ENCODE measurements around the gene HINFP.

DNA sequence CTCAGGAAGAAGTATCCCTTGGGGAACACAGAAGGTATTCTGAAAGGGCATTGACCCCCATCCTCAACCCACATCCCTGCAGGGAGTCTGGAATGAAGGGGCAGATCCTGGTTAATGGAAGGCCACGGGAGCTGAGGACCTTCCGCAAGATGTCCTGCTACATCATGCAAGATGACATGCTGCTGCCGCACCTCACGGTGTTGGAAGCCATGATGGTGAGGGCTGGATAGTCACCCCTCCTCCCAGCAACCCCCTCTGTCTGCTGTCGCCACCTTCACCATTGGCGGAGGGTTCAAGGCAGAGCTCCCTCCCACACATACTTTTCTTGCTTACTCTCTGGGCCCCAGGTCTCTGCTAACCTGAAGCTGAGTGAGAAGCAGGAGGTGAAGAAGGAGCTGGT is 32.8 kb downstream of the HINFP start:
- TF ChIP-seq, protein P1, sequence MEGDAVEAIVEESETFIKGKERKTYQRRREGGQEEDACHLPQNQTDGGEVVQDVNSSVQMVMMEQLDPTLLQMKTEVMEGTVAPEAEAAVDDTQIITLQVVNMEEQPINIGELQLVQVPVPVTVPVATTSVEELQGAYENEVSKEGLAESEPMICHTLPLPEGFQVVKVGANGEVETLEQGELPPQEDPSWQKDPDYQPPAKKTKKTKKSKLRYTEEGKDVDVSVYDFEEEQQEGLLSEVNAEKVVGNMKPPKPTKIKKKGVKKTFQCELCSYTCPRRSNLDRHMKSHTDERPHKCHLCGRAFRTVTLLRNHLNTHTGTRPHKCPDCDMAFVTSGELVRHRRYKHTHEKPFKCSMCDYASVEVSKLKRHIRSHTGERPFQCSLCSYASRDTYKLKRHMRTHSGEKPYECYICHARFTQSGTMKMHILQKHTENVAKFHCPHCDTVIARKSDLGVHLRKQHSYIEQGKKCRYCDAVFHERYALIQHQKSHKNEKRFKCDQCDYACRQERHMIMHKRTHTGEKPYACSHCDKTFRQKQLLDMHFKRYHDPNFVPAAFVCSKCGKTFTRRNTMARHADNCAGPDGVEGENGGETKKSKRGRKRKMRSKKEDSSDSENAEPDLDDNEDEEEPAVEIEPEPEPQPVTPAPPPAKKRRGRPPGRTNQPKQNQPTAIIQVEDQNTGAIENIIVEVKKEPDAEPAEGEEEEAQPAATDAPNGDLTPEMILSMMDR (IDR thresholded peaks at IDR 0.05) = no peak
- TF ChIP-seq ZFX (IDR thresholded peaks at IDR 0.05; ENCODE audit: borderline replicate concordance) = no peak

All from 22Rv1 (cell line).